ENCODE measurements around the gene RPL36A.

RPL36A gene

GRCh38 chrX:101429934-101430333 is 39.1 kb downstream of the RPL36A start:
- intact Hi-C loops (cut with micrococcal nuclease): no loop called here
- Mint-ChIP-seq H3K36me3 (ENCODE audit: low read depth) (peaks cover 44% of the 10 kb centered on the region), H3K27ac (no peak overlapping the region), H3K4me1 (ENCODE audit: low read depth) (peaks cover 4% of the 10 kb centered on the region), H3K9me3 (no peaks in the 10 kb centered on the region), H3K4me3 (no peak overlapping the region), H3K27me3 (no peaks in the 10 kb centered on the region)

- Mint-ChIP-seq H3K9me3 (no peaks in the 10 kb centered on the region), H3K36me3 (ENCODE audit: low read depth) (peaks cover 37% of the 10 kb centered on the region), H3K27ac (no peak overlapping the region), H3K4me1 (ENCODE audit: low read depth) (no peaks in the 10 kb centered on the region), H3K4me3 (no peak overlapping the region), H3K27me3 (no peaks in the 10 kb centered on the region)
- intact Hi-C loops (cut with micrococcal nuclease): no loop called here
Observed at GRCh38 chrX:101430457-101431078, 39.8 kb downstream of the RPL36A start.

- H3K27ac Mint-ChIP-seq: no peak overlapping the region
- no peaks in the 10 kb centered on the region for H3K9me3 Mint-ChIP-seq
- H3K27me3 Mint-ChIP-seq: no peaks in the 10 kb centered on the region
- no peak overlapping the region for H3K4me3 Mint-ChIP-seq
- intact Hi-C loops (cut with micrococcal nuclease): no loop called here
- H3K4me1 Mint-ChIP-seq (ENCODE audit: low read depth): no peaks in the 10 kb centered on the region
- H3K36me3 Mint-ChIP-seq (ENCODE audit: low read depth): peaks cover 68% of the 10 kb centered on the region
Observed at GRCh38 chrX:101442085-101442484, 51.3 kb downstream of the RPL36A start.

Data from dendritic cell treated with granulocyte-macrophage colony-stimulating factor and Interleukin-4, amounts not matched to agents 40 ng/mL and 50 ng/mL, for 4 days (primary cell).